Keratinocyte (primary cell): ENCODE results near the gene RSBN1.

ENCODE experiments used
- EZH2 ChIP-seq: IDR thresholded peaks from one replicate; pipeline ENCODE4 v1.6.1; 2012; ENCODE audit warnings: inconsistent platforms, mild to moderate bottlenecking, low read length, moderate library complexity
- TF ChIP-seq, protein P1 (sequence below), 3 experiments: IDR thresholded peaks in 1 of 3; conservative IDR thresholded peaks in 1 of 3; optimal IDR thresholded peaks in 1 of 3; 2 replicates in 2 of 3; 3 replicates in 1 of 3; pipeline versions ENCODE3 to v1.5.1; 2011; ENCODE audit warnings: low read length in 3 of 3, mild to moderate bottlenecking in 3 of 3, moderate library complexity in 2 of 3, control low read depth in 1 of 3, inconsistent platforms in 1 of 3; ENCODE audit not compliant: insufficient read depth in 2 of 3; ENCODE audit errors: extremely low read depth in 1 of 3

DNA sequence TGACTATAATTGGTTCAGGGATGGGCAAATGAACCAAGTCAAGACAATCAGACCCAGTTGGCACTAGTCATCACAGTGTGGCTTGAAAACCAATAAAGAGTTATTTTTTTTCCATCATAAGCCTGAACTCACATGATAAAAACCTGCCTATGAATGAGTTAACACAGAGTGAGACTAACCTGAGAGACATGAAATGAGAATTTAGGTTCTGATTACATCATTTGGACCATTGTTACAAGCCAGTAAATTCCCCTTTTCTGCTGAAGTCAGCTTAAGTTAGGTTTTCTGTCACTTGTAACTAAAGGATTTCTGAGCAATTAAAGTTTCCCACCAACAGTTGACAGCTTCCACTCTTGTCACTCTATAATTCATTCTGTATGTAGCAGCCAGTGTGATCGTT lies 9.6 kb upstream of the RSBN1 start:
- TF ChIP-seq, protein P1, sequence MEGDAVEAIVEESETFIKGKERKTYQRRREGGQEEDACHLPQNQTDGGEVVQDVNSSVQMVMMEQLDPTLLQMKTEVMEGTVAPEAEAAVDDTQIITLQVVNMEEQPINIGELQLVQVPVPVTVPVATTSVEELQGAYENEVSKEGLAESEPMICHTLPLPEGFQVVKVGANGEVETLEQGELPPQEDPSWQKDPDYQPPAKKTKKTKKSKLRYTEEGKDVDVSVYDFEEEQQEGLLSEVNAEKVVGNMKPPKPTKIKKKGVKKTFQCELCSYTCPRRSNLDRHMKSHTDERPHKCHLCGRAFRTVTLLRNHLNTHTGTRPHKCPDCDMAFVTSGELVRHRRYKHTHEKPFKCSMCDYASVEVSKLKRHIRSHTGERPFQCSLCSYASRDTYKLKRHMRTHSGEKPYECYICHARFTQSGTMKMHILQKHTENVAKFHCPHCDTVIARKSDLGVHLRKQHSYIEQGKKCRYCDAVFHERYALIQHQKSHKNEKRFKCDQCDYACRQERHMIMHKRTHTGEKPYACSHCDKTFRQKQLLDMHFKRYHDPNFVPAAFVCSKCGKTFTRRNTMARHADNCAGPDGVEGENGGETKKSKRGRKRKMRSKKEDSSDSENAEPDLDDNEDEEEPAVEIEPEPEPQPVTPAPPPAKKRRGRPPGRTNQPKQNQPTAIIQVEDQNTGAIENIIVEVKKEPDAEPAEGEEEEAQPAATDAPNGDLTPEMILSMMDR (optimal IDR thresholded peaks at IDR 0.05 in 1 of 3, IDR thresholded peaks at IDR 0.05 in 1 of 3, conservative IDR thresholded peaks at IDR 0.05 in 1 of 3; ENCODE audit: extremely low read depth in 1 of 3, insufficient read depth in 2 of 3, low read length in 3 of 3): no peak
- no peak for TF ChIP-seq EZH2
